GM12872 (cell line): Measurements from ENCODE around the gene ZNF436.

Experiments
- CTCF ChIP-seq: IDR thresholded peaks from 3 replicates; pipeline ENCODE4 v1.5.1; 2011; ENCODE audit warnings: low read depth, mild to moderate bottlenecking, low read length, moderate library complexity; ENCODE audit not compliant: insufficient read depth

ZNF436 gene

GRCh38 chr1:23397908-23398307 lies 28.3 kb upstream of the ZNF436 start:
- TF ChIP-seq CTCF = no peak

GRCh38 chr1:23396380-23396779 lies 26.7 kb upstream of the ZNF436 start:
- no peak for TF ChIP-seq CTCF

DNA sequence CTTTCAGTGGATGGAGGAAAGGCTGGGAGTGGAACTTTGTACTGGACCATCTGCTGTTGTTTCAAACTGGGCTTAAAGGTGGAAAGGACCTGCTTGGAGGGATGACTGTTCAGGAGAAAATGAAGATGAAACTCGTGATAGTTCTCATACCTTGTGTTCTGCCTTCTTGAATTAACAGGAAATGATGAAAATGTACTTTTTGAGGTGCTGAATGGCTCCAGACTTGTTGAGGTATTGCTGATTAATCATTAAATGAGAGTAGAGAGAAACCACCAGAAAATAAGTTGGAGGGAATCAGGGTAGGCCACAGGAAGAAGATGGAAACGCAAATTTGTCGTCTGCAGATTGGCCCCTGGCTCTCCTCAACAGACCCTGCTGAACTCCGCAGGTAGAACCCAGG lies 26.2 kb upstream of the ZNF436 start:
- TF ChIP-seq CTCF = no peak

DNA sequence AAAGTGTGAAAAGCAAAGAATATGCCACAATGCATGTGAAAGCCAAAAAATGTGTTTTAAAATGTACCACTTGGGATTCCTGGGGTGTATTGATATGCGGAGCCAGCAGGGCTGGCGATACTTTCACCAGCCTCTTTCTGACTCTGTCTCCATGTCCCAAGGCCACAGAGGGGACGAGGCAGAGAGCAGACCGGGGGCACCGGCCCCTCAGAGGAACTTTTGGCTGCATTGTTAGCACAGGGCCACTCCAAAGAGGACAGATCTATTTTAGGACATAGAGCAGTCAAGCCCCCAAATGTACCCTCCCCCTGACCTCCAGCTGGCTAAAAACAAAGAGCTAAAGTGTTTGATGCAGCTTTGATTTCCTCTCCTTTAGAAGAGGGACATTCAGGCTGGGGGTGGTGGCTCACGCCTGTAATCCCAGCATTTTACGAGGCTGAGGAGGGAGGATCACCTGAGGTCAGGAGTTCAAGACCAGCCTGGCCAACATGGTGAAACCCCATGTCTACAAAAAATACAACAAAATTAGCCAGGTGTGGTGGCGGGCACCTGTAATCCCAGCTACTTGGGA lies 25.6 kb upstream of the ZNF436 start:
- TF ChIP-seq CTCF = no peak

GRCh38 chr1:23394684-23395083 lies 25.0 kb upstream of the ZNF436 start:
- no peak for TF ChIP-seq CTCF

GRCh38 chr1:23394181-23394580 lies 24.5 kb upstream of the ZNF436 start:
- no peak for TF ChIP-seq CTCF

- TF ChIP-seq CTCF = no peak
These were observed 24.1 kb upstream of the ZNF436 start for GRCh38 chr1:23393706-23394105.
